ENCODE measurements around the gene ALOX12B.

GRCh38 chr17:8068736-8069586 lies 18.6 kb downstream of the ALOX12B start:
- no peak for TF ChIP-seq CTCF (IDR thresholded peaks at IDR 0.05; ENCODE audit: insufficient read depth, low read length, poor library complexity, severe bottlenecking)
- TF ChIP-seq EZH2phosphoT487 (conservative IDR thresholded peaks at IDR 0.05; ENCODE audit: low read length), result no peak
